GM19351 (cell line): ENCODE measurements around the gene GALNTL6.
"Not testable (repeated sequence)": the region's sequence is repeated elsewhere in the genome, so short reads cannot be mapped to it uniquely, and the experiment has no call there.

Experiments
- ATAC-seq: cut with Tn5 transposase; IDR thresholded peaks from one replicate; pipeline ENCODE4 v1.9.1; 2021; ENCODE audit warnings: mild to moderate bottlenecking, moderate library complexity; ENCODE audit not compliant: unreplicated experiment

GALNTL6 gene

DNA sequence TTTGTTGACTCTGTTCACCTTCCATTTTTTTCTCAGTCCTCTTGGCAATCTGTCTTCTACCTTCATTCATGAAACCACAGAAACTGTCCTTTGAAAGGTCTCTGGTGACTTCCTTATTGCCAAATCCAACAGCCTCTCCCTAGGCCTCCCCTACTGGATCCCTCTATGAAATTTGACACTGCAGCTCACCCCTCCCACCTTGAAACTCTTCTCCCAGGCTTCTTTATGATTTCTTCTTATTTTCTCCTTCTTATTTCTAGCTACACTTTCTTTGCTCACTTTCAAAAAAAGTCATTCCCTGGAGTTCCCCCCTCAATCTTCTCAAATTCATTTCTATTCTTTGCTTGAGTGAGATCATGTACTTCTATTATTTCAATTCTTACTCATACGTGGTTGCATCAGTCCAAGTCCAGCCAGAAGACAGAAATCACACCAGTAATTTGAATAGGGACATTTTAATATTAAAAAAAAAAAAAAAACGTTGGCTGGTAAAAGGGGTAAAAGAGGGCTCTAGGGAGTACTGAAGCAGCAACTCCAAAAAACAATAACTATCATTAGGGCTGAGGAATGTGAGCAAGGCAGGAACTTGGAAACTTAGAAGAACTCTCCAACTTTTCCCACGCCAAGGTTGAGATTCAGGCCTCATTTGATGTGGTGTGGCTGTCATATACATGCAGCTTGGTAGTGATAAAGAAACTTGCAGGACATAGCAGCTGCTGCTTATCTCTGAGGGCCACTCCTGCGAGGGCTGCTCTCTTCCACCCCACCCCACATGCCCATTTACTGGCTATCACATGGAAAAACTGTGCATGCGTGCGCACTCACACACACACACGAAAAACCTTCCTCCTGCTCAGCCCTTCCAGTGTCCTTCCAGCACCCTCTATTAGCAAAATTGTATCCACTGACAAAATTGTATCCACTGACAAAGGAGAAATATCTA is 1185.6 kb downstream of the GALNTL6 start:
- no peak for ATAC-seq

GRCh38 chr4:173001571-173001970 is 1188.4 kb downstream of the GALNTL6 start:
- no peak for ATAC-seq

DNA sequence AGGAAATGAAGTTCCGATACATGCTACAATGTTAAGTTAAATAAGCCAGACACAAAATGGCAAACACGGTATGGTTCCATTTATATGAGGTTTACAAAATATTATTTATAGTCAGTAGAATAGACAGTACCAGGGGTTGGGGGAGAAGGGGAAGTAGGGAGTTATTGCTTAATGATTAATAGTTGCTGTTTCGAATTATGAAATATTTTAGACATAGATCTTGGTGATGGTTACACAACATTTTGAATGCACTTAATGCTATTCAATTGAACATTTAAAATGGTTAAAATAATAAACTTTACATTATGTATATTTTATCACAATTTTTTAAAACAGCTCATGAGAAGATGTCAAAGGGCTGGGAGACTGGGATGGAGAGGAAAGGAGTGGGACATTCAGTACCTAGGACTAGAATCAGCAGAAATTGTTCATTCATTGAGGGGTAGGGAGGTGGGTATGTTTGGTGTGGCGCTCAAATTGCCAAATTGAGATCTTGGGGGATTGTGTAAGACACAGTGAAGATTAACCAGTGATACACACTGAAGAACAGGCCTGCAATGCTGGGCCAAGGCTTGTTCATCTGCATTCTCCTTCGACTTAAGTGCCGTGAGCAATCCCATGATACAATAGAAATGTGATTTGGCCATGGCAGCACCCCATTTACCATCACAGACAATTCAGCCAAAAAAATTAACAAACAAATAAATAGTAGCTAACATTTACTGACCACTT is 1189.8 kb downstream of the GALNTL6 start:
- ATAC-seq: no peak

GRCh38 chr4:173005912-173006633 is 1192.9 kb downstream of the GALNTL6 start:
- no peak for ATAC-seq

DNA sequence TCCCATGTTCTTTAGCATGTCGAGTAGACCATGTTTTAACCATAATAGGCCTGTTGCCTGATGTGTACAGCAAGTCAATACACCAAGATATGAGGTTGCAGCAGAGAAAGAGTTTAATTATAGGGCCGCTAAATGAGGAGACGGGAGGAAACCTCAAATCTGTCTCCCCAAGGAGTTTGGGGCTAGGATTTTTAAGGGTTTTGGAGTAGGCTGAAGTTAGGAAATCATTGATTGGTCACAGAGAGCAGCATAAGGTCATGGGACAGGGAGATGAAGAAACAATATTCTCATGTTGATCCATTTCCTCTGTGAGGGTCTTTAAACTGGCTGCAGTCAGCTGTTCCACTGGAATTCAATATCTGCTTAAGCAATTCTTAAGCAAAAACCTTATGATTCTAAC is 1195.2 kb downstream of the GALNTL6 start:
- no peak for ATAC-seq

DNA sequence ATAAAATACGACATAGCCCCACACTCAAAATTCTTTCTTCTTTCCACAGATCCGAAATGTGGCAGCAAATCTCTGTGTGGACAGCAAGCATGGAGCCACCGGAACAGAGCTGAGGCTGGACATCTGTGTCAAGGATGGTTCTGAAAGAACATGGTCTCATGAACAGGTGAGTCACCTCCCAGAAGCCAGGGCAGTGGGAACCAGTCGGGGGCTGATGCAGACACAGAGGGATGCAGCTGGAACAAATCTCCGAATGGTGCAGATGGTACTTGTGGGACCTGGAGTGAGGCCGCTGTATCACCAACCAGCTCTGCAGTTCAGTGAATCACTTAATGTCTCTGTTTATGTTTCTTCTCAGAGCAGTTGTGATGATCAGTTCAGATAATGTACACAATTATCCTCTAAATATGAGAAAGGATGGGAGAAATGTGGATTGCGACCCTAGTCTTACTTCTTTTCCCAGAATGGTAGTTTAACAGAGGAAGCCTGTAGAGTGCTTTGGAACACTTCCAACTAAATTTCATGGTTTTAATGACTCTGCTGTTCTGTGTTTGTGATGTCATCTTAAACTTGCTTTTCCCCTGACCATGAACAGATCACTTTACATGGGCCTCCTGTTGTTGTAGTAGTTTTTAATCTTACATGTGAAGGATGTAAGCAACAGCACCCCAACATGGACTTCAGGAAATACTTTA is 1196.1 kb downstream of the GALNTL6 start:
- no peak for ATAC-seq

GRCh38 chr4:173012608-173013007 is 1199.4 kb downstream of the GALNTL6 start:
- ATAC-seq: no peak

DNA sequence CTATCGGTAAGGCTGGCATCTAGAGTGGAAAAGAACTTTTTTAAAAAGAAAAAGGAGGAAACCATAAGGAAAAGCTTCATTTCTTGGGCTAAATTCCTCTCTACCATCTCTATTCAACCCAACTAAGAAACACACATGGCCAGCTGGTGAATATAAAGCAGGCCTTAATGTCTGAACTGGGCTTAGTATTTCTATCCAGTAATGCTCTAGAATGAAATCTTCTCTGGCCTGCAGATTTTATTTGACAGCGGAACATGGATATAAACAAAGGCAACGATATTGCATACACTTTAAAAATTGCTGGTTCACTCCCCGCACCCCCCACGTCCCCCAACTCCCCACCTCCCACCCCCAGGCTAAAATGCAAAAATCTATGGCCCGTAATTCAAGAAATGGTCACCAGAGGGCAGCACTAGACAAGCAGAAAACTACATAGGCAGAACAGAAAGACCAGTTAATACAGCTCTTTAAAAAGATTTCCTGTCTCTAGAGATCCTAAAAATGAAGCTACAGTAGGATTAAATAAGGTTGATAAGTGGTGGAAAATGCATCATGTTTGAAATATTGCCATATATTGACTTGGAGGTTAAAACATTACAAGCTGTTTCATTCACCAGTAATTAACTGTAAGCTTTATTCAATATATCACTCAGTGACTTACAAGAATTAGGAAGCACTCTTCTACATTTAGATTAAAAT is 1200.2 kb downstream of the GALNTL6 start:
- peak; percentile 57 for ATAC-seq

DNA sequence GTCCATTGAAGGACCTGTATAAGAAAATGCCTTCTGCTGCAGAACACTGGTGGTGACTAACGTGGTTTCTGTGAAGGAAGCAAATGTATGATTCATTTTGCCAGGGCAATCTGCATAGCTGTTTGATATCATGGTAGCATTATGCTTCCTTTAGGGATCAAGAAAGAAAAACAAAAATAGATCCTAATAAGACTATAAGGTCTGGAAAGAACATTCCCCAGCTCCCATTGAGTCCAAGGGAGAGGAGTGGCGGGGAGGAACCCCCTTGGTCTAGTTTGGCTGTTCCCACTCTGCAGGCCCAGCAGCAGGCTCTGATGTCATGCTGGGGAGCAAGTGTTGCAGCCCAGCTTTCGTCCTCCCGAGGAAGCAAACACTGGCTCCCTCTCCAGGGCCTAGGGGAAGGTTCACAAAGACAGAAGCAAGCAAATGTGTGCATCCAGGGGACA is 1200.9 kb downstream of the GALNTL6 start:
- ATAC-seq: peak; percentile 39

- ATAC-seq: no peak
Observed at GRCh38 chr4:173014836-173015235, 1201.6 kb downstream of the GALNTL6 start.

DNA sequence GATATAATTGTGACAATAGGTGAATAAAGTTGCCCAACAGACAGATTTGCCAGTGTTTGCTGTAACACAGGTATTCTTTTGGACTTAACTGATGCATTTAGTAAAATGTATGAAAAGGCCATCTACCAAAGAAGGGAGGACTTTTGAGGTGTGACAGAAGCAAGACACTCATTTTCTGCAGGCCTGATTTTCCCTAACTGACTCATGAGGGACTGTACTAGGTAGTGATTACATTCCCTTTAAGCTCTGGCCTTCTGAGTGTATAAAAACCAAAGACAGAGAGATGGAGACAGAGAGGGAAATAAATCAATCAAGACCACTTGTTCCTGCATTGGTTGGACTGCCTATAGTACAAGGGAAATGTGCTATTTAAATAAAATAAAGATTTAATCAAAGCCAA is 1204.6 kb downstream of the GALNTL6 start:
- no peak for ATAC-seq

GRCh38 chr4:173018446-173018845 is 1205.2 kb downstream of the GALNTL6 start:
- no peak for ATAC-seq

DNA sequence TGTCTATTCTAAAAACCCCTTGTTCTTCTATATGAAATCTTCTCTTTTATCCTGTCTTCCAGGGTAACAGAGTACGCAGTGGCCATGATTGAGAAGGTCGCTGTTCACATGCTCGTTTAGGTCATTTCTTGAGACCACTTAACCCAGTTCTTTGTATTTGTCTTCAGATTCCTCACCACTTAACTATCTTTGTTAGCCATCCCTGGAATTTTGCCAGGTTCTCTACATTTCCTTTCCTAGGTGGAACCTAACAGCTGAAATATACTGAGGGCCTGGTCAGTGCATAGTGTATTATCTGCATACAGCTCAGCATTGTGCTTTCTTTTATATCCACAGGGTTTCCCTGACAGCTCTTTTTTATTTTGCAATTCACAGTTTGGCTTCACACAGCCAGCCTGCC is 1206.5 kb downstream of the GALNTL6 start:
- no peak for ATAC-seq

DNA sequence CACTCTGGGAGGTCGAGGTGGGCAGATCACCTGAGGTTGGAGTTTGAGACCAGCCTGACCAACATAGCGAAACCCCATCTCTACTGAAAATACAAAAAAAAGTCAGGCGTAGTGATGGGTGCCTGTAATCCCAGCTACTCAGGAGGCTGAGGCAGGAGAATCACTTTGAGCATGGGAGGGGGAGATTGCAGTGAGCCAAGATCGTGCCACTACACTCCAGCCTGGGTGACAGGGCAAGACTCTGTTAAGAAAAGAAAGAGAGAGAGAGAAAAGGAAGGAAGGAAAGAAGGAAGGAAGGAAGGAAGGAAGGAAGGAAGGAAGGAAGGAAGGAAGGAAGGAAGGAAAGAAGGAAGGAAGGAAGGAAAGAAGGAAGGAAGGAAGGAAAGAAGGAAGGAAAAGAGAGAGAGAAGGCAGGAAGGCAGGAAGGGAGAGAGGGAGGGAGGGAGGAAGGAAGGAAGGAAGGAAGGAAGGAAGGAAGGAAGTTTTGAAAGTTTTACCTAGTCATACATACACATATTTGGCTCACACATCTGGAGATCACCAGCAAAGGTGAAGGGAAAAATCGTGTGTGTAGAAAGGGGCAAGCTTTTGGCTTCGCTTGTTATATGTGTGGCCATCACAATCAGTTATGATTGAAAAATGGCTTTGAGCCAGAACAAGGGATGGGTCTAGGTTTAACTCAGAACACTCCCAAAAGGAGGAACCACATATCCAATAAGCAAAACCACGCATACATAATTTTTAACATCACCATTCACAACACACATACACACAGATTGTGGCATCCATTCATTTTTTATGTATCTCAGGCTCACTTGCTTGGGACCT is 1208.8 kb downstream of the GALNTL6 start:
- not testable (repeated sequence) for ATAC-seq

DNA sequence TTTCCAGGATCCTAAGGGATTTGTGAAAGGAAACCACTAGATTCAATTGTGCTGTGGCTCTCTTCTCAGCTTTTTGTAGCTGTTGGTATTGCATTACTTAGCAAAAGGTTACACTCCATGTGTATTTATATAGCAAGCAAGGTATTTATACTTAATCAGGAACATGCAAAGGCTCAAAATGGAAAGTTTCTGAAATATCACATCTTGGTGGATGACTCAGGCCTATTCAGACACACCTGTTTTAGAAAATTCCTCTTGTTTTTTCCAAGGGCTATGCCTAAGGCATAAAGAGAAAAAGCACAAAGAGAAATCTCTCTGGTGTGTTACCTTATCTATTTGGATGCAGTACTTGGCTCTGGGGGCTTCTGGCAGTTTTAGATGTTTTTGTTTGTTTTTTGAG is 1211.0 kb downstream of the GALNTL6 start:
- ATAC-seq: no peak

DNA sequence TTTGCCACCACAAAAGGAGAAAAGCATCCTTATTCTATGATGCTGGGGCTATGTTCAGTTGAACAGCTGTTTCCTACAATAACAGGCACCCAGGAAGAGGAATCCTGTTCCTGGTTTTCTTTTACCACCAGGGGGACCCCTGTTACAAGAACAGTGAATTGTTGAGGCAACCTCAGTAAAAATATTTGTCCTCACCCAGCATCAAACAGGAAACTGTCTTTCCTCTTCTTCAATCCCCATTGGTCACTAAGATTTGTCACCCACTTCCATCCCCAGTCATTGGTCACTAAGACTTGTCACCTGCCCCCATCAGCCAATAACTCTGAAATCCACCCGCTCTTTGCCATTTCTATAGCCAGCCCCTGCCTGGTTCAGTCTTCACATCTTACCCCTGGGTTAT is 1211.9 kb downstream of the GALNTL6 start:
- peak; percentile 85 for ATAC-seq

- ATAC-seq: no peak
Observed at GRCh38 chr4:173037242-173037641, 1224.0 kb downstream of the GALNTL6 start.

DNA sequence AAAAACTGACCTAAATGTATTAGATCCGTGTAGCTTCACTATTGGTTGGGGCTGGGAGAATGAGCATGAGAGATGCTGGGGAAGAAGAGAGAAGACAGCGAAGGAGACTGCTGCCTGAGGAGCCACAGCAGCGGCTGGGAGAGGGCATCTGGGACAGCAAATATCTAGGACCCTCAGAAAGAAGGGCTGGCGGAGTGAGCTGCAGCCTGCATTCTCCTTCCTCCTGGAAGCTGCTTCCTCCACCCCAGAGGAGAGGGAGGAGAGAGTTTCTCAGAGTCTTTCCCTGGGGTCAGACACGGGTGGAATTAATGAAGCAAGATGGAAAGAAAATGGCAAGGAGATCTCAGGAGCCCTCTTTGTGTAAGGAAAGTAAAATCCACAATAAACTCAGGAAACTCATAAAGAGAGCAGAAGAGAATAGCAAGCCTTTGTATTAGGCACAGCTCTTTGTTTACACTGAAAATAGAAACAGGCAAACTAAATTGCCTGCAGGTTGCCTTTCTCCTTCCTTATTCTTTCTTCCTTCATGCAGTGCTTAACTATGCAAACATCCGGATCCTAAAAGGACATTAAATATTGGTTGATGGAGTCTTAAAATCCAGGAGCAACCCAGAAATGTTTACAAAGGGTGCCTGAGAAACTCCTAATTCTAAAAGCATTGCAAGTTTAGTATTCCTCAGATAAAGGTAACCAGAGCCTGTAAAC is 1225.1 kb downstream of the GALNTL6 start:
- ATAC-seq: no peak
